Naive B cell (primary cell): ENCODE measurements around the gene MOSPD3. TPM values are rescaled to one million over a fixed set of nuclear protein-coding genes. Genes with fewer than 3 reads are reported as not detected.
"Not testable (repeated sequence)": the region's sequence is repeated elsewhere in the genome, so short reads cannot be mapped to it uniquely, and the experiment has no call there.

ENCODE experiments used
- ATAC-seq, 2 donors: fragments of 150-1000 bp; cut with Tn5 transposase; 2 replicates each; pipeline ENCODE4 v1.10.0; 2021; ENCODE audit warnings: low read depth in 2 of 2, mild to moderate bottlenecking in 2 of 2, moderate library complexity in 2 of 2
- DNase-seq: peaks from one replicate; pipeline ENCODE4 v3.0.0; 2022
- H3K27ac Mint-ChIP-seq, 6 donors: one replicate each; pipeline ENCODE4 v1.8.0; 2020 to 2022; ENCODE audit warnings: mild to moderate bottlenecking in 6 of 6, mixed read lengths in 6 of 6, moderate library complexity in 5 of 6, inconsistent platforms in 2 of 6
- H3K27me3 Mint-ChIP-seq, 3 donors: one replicate each; pipeline ENCODE4 v1.8.0; 2021 to 2022; ENCODE audit warnings: mixed read lengths in 3 of 3, mild to moderate bottlenecking in 1 of 3
- H3K36me3 Mint-ChIP-seq, 2 donors: one replicate each; pipeline ENCODE4 v1.8.0; 2020 to 2022; ENCODE audit warnings: mixed read lengths in 2 of 2, inconsistent platforms in 1 of 2, mild to moderate bottlenecking in 1 of 2
- H3K4me1 Mint-ChIP-seq, 3 donors: one replicate each; pipeline ENCODE4 v1.8.0; 2020 to 2022; ENCODE audit warnings: mixed read lengths in 3 of 3, inconsistent platforms in 1 of 3, mild to moderate bottlenecking in 1 of 3, moderate library complexity in 1 of 3
- H3K4me3 Mint-ChIP-seq, 8 donors: one replicate each; pipeline ENCODE4 v1.8.0; 2020 to 2022; ENCODE audit warnings: mild to moderate bottlenecking in 8 of 8, mixed read lengths in 8 of 8, moderate library complexity in 8 of 8, inconsistent platforms in 2 of 8
- H3K9me3 Mint-ChIP-seq, 7 donors: one replicate each; pipeline ENCODE4 v1.8.0; 2020 to 2022; ENCODE audit warnings: mixed read lengths in 7 of 7, mild to moderate bottlenecking in 5 of 7, inconsistent platforms in 2 of 7, moderate library complexity in 1 of 7
- polyA plus RNA-seq, 6 donors: library from polyadenylated mRNA; unstranded; fragments of 300-500 nt; fragmentation: Illumina TruSeq; gene quantifications; one replicate each; pipeline ENCODE4 v1.2.3, GENCODE V29; 2021; ENCODE audit warnings: low read depth in 6 of 6

The MOSPD3 gene
- 10 to 100 TPM in 5 of 6 donors, 1 to 10 TPM in 1; 7.7 to 18.2 (median 13.1) TPM for polyA plus RNA-seq

GRCh38 chr7:100611983-100612729 lies at the start of gene MOSPD3:
TSS of gene MOSPD3 (plus strand) at chr7:100612540. CDS start at chr7:100612792, 252 bp downstream.
- no peaks in the 10 kb centered on the region for H3K27me3 Mint-ChIP-seq
- ATAC-seq (peak; percentile 86 to 87), DNase-seq (peak; percentile 99)
- H3K36me3 Mint-ChIP-seq: no peaks in the 10 kb centered on the region
- peak within 1 kb of the TSS; percentile 96 to 100 (median 100) for H3K27ac Mint-ChIP-seq
- peak within 1 kb of the TSS; percentile 97 to 100 (median 99) for H3K4me3 Mint-ChIP-seq
- no peaks in the 10 kb centered on the region for H3K9me3 Mint-ChIP-seq
- H3K4me1 Mint-ChIP-seq: peaks cover 18 to 27% (median 24%) of the 10 kb centered on the region in 3 donors

- DNase-seq: no peak
- no peak for ATAC-seq
- Mint-ChIP-seq H3K27ac (no peak overlapping the region), H3K4me3 (peak overlapping the region in 1 of 8 donors; percentile 25), H3K27me3 (no peaks in the 10 kb centered on the region), H3K9me3 (no peaks in the 10 kb centered on the region), H3K36me3 (no peaks in the 10 kb centered on the region), H3K4me1 (peaks cover 15 to 34% (median 31%) of the 10 kb centered on the region in 3 donors)
Measured at GRCh38 chr7:100563100-100563564, 49.2 kb upstream of the MOSPD3 start.

- H3K27ac Mint-ChIP-seq: peak overlapping the region in 1 of 6 donors; percentile 76
- no peaks in the 10 kb centered on the region for H3K9me3 Mint-ChIP-seq
- H3K36me3 Mint-ChIP-seq: no peaks in the 10 kb centered on the region
- peaks cover 20 to 42% (median 38%) of the 10 kb centered on the region in 3 donors for H3K4me1 Mint-ChIP-seq
- no peaks in the 10 kb centered on the region for H3K27me3 Mint-ChIP-seq
- ATAC-seq (peak; percentile 76 to 77), DNase-seq (peak; percentile 76)
- no peak overlapping the region for H3K4me3 Mint-ChIP-seq
Measured at GRCh38 chr7:100563809-100564400, 48.4 kb upstream of the MOSPD3 start.

GRCh38 chr7:100564405-100564804 lies 47.9 kb upstream of the MOSPD3 start:
- Mint-ChIP-seq H3K27ac (peak overlapping the region in 1 of 6 donors; percentile 60), H3K4me1 (peaks cover 25 to 42% (median 40%) of the 10 kb centered on the region in 3 donors)
- H3K27me3 Mint-ChIP-seq, H3K36me3 Mint-ChIP-seq, DNase-seq, H3K4me3 Mint-ChIP-seq, H3K9me3 Mint-ChIP-seq, ATAC-seq: not testable (repeated sequence)

GRCh38 chr7:100565133-100565571 lies 47.2 kb upstream of the MOSPD3 start:
- no peaks in the 10 kb centered on the region for H3K27me3 Mint-ChIP-seq
- H3K27ac Mint-ChIP-seq: no peak overlapping the region
- ATAC-seq: no peak
- no peaks in the 10 kb centered on the region for H3K36me3 Mint-ChIP-seq
- DNase-seq: no peak
- no peaks in the 10 kb centered on the region for H3K9me3 Mint-ChIP-seq
- no peak overlapping the region for H3K4me3 Mint-ChIP-seq
- peaks cover 23 to 44% (median 38%) of the 10 kb centered on the region in 3 donors for H3K4me1 Mint-ChIP-seq

GRCh38 chr7:100566018-100566531 lies 46.3 kb upstream of the MOSPD3 start:
- H3K9me3 Mint-ChIP-seq: no peaks in the 10 kb centered on the region
- H3K27me3 Mint-ChIP-seq: no peaks in the 10 kb centered on the region
- H3K4me3 Mint-ChIP-seq: no peak overlapping the region
- ATAC-seq (no peak), DNase-seq (no peak)
- H3K27ac Mint-ChIP-seq: peak overlapping the region in 1 of 6 donors; percentile 8
- peaks cover 23 to 52% (median 43%) of the 10 kb centered on the region in 3 donors for H3K4me1 Mint-ChIP-seq
- H3K36me3 Mint-ChIP-seq: no peaks in the 10 kb centered on the region

GRCh38 chr7:100567031-100567730 lies 45.2 kb upstream of the MOSPD3 start:
- H3K9me3 Mint-ChIP-seq: no peaks in the 10 kb centered on the region
- H3K27me3 Mint-ChIP-seq: no peaks in the 10 kb centered on the region
- peak overlapping the region in 2 of 6 donors; percentile 8 to 68 for H3K27ac Mint-ChIP-seq
- H3K4me1 Mint-ChIP-seq: peaks cover 27 to 58% (median 52%) of the 10 kb centered on the region in 3 donors
- no peak for ATAC-seq
- no peak for DNase-seq
- no peaks in the 10 kb centered on the region for H3K36me3 Mint-ChIP-seq
- H3K4me3 Mint-ChIP-seq: peak overlapping the region in 1 of 8 donors; percentile 37

GRCh38 chr7:100567751-100568175 lies 44.6 kb upstream of the MOSPD3 start:
- H3K27ac Mint-ChIP-seq: peak overlapping the region in 2 of 6 donors; percentile 24 to 68
- H3K4me1 Mint-ChIP-seq: peaks cover 27 to 61% (median 52%) of the 10 kb centered on the region in 3 donors
- DNase-seq (no peak), ATAC-seq (no peak)
- H3K36me3 Mint-ChIP-seq: no peaks in the 10 kb centered on the region
- peak overlapping the region in 1 of 8 donors; percentile 47 for H3K4me3 Mint-ChIP-seq
- no peaks in the 10 kb centered on the region for H3K9me3 Mint-ChIP-seq
- H3K27me3 Mint-ChIP-seq: no peaks in the 10 kb centered on the region

- H3K36me3 Mint-ChIP-seq: no peaks in the 10 kb centered on the region
- peaks cover 27 to 61% (median 52%) of the 10 kb centered on the region in 3 donors for H3K4me1 Mint-ChIP-seq
Measured at GRCh38 chr7:100568176-100568895, 44.0 kb upstream of the MOSPD3 start.

GRCh38 chr7:100568896-100569844 lies 43.2 kb upstream of the MOSPD3 start:
- Mint-ChIP-seq H3K9me3 (no peaks in the 10 kb centered on the region), H3K27me3 (no peaks in the 10 kb centered on the region), H3K4me3 (peak overlapping the region in 7 of 8 donors; percentile 41 to 85 (median 70)), H3K27ac (peak overlapping the region in 2 of 6 donors; percentile 42 to 89), H3K36me3 (no peaks in the 10 kb centered on the region), H3K4me1 (peaks cover 23 to 54% (median 46%) of the 10 kb centered on the region in 3 donors)
- peak; percentile 39 to 44 for ATAC-seq
- peak; percentile 42 for DNase-seq

More at GRCh38 chr7:100568176-100568895, 44.0 kb upstream of the MOSPD3 start:
- Mint-ChIP-seq H3K4me3 (peak overlapping the region in 3 of 8 donors; percentile 47 to 85 (median 69)), H3K27ac (peak overlapping the region in 2 of 6 donors; percentile 42 to 89), H3K27me3 (no peaks in the 10 kb centered on the region), H3K9me3 (no peaks in the 10 kb centered on the region)
- ATAC-seq (no peak), DNase-seq (no peak)

GRCh38 chr7:100570954-100571828 lies 41.1 kb upstream of the MOSPD3 start:
- Mint-ChIP-seq H3K27me3 (no peaks in the 10 kb centered on the region), H3K36me3 (peaks cover 0 to 13% of the 10 kb centered on the region in 2 donors), H3K9me3 (no peaks in the 10 kb centered on the region), H3K4me3 (peak overlapping the region in 6 of 8 donors; percentile 30 to 58 (median 46)), H3K4me1 (peaks cover 26 to 52% (median 40%) of the 10 kb centered on the region in 3 donors), H3K27ac (peak overlapping the region in 1 of 6 donors; percentile 44)
- ATAC-seq (no peak), DNase-seq (no peak)
